AG04449 (cell line): ENCODE measurements around the gene DUS1L.

Experiments used
- CTCF ChIA-PET: fragments of 350-600 bp; formaldehyde crosslinking; extraction: SDS; loops from one replicate; lab custom pipeline; 2021; ENCODE audit warnings: antibody characterized with exemption; lab: Yijun Ruan, JAX
- POLR2A ChIA-PET: fragments of 400-600, 350-600 bp; formaldehyde crosslinking; extraction: SDS; loops from one replicate; lab custom pipeline; 2020; ENCODE audit warnings: antibody characterized with exemption, inconsistent platforms; lab: Yijun Ruan, JAX
- DNase-seq: peaks from one replicate; pipeline ENCODE4 v3.0.0-alpha.2; 2010; ENCODE audit warnings: low read depth, low spot score
- H3K4me3 ChIP-seq: 2 replicates; pipeline ENCODE4 v1.5.1; 2011; ENCODE audit warnings: low read depth, mild to moderate bottlenecking, control low read depth, low read length
- CTCF ChIP-seq: IDR thresholded peaks from one replicate; pipeline ENCODE4 v1.5.1; 2011; ENCODE audit warnings: mild to moderate bottlenecking, moderate library complexity, low read length, control low read depth, inconsistent platforms; ENCODE audit not compliant: insufficient read depth; ENCODE audit errors: missing control alignments

Gene DUS1L

GRCh38 chr17:82049106-82049505 is 16.5 kb downstream of the DUS1L start:
- DNase-seq: no peak
- ChIA-PET CTCF (interaction anchor here (2.3 to 7.1 kb wide), 2 partner anchors 9 to 19 kb away, joined by 14 to 47 read pairs; partner anchors contain the start of gene DCXR), POLR2A (interaction anchor here (1.3 kb wide), 1 partner anchor 10 kb away, joined by 4 read pairs; no protein-coding TSS in a partner anchor)
- TF ChIP-seq CTCF: no peak
- no peak overlapping the region for H3K4me3 ChIP-seq

GRCh38 chr17:82048571-82048971 is 17.0 kb downstream of the DUS1L start:
- no peak for DNase-seq
- H3K4me3 ChIP-seq: no peak overlapping the region
- ChIA-PET POLR2A (no interaction called here), CTCF (interaction anchor here (7.1 kb wide), 1 partner anchor 9 kb away, joined by 47 read pairs; the partner anchor contains the start of gene DCXR)
- TF ChIP-seq CTCF: no peak

- no peak overlapping the region for H3K4me3 ChIP-seq
- ChIA-PET POLR2A (no interaction called here), CTCF (interaction anchor here (7.1 kb wide), 1 partner anchor 8 kb away, joined by 47 read pairs; the partner anchor contains the start of gene DCXR)
- TF ChIP-seq CTCF: no peak
- DNase-seq: no peak
Measured at GRCh38 chr17:82047914-82048570, 17.6 kb downstream of the DUS1L start.

GRCh38 chr17:82047379-82047778 is 18.2 kb downstream of the DUS1L start:
- no peak overlapping the region for H3K4me3 ChIP-seq
- ChIA-PET CTCF (interaction anchor here (7.1 kb wide), 1 partner anchor 8 kb away, joined by 47 read pairs; the partner anchor contains the start of gene DCXR), POLR2A (no interaction called here)
- no peak for DNase-seq
- no peak for TF ChIP-seq CTCF

- ChIA-PET POLR2A (no interaction called here), CTCF (no interaction called here)
- no peak overlapping the region for H3K4me3 ChIP-seq
- DNase-seq: no peak
- TF ChIP-seq CTCF: no peak
Measured at GRCh38 chr17:82046903-82047302, 18.7 kb downstream of the DUS1L start.

- TF ChIP-seq CTCF: no peak
- CTCF ChIA-PET: no interaction called here
Measured at GRCh38 chr17:82045936-82046484, 19.6 kb downstream of the DUS1L start.

More at GRCh38 chr17:82045936-82046484, 19.6 kb downstream of the DUS1L start:
- no peak for DNase-seq
- H3K4me3 ChIP-seq: no peak overlapping the region
- POLR2A ChIA-PET: no interaction called here
